ENCODE data around the gene RNF144B. TPM values are rescaled to one million over a fixed set of nuclear protein-coding genes. Genes with fewer than 3 reads are reported as not detected.
A peak's percentile ranks its signal among the peaks of the same experiment; 100 is the strongest.

Gene RNF144B
- total RNA-seq, 3 donors from 2014 or later = 24.3 to 37.0 (median 24.8) TPM

DNA sequence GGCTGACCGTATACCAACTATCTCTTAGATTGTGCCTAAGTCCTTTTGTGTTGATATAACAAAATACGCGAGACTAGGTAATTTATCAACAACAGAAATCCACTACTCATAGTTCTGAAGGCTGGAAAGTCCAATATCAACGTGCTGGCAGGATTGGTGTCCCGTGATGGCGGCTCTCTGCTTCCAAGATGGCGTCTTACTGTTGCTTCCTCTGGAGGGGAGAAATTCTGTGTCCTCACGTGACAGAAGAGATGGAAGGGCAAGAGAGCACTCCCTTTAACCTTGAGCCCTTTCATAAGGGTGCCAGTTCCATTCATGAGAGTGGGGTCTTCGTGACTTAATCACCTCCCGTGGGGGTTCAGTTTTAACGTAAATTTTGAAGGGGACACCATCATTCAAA, 28.1 kb downstream of the RNF144B start:
- Histone ChIP-seq H3K4me3 (no peak overlapping the region), H3K4me1 (no peaks in the 10 kb centered on the region), H3K9me3 (no peaks in the 10 kb centered on the region), H3K36me3 (no peaks in the 10 kb centered on the region), H3K27me3 (no peaks in the 10 kb centered on the region), H3K27ac (no peak overlapping the region)
- intact Hi-C loops (cut with DNase I; ENCODE audit: low total_unique reads) = no loop called here
- TF ChIP-seq POLR2AphosphoS5 (IDR thresholded peaks at IDR 0.05) (no peak), POLR2A (IDR thresholded peaks at IDR 0.05) (no peak)
- TF ChIP-seq, protein P1, sequence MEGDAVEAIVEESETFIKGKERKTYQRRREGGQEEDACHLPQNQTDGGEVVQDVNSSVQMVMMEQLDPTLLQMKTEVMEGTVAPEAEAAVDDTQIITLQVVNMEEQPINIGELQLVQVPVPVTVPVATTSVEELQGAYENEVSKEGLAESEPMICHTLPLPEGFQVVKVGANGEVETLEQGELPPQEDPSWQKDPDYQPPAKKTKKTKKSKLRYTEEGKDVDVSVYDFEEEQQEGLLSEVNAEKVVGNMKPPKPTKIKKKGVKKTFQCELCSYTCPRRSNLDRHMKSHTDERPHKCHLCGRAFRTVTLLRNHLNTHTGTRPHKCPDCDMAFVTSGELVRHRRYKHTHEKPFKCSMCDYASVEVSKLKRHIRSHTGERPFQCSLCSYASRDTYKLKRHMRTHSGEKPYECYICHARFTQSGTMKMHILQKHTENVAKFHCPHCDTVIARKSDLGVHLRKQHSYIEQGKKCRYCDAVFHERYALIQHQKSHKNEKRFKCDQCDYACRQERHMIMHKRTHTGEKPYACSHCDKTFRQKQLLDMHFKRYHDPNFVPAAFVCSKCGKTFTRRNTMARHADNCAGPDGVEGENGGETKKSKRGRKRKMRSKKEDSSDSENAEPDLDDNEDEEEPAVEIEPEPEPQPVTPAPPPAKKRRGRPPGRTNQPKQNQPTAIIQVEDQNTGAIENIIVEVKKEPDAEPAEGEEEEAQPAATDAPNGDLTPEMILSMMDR (IDR thresholded peaks at IDR 0.05) = no peak
- DNase-seq (ENCODE audit: low spot score in 2 of 2) = no peak

DNA sequence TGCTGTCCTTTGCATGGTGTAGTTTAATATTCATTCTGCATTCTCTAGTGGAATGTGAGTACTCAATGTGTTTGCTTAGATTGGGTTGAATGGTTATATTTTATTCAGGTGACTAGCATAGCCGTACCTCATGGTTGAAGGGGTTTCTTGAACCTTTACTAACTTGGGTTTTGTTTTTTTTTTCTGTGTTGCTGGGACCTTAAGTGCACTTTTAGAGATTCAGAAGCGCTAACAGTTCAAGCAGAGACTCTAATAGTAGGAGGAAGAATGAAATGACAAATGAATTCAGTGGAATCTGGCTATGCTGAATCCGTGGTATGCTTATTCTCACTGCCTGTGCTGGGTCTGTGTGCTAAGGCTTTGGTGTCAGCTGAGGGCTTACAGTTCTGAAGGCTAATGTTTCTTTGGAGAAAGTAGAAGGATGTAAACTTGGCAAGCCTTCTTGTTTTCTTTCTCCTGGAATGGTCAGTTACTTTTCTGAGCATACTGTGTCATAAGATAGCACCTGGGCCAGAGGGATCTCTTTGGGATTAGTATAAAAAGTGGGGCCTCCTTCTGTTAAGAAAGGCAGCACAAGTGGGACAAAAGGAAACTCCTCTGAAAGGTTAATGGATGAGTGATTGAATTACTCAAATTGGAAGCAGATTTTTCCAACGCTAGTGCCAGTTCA, 28.7 kb downstream of the RNF144B start:
- no peaks in the 10 kb centered on the region for H3K36me3 ChIP-seq
- DNase-seq (ENCODE audit: low spot score in 2 of 2) = no peak
- no peaks in the 10 kb centered on the region for H3K27me3 ChIP-seq
- H3K4me1 ChIP-seq = no peaks in the 10 kb centered on the region
- intact Hi-C loops (cut with DNase I; ENCODE audit: low total_unique reads) = no loop called here
- no peaks in the 10 kb centered on the region for H3K9me3 ChIP-seq
- TF ChIP-seq, protein P1 (IDR thresholded peaks at IDR 0.05) = no peak
- TF ChIP-seq POLR2AphosphoS5 (IDR thresholded peaks at IDR 0.05) (no peak), POLR2A (IDR thresholded peaks at IDR 0.05) (no peak)
- no peak overlapping the region for H3K27ac ChIP-seq
- H3K4me3 ChIP-seq = no peak overlapping the region

DNA sequence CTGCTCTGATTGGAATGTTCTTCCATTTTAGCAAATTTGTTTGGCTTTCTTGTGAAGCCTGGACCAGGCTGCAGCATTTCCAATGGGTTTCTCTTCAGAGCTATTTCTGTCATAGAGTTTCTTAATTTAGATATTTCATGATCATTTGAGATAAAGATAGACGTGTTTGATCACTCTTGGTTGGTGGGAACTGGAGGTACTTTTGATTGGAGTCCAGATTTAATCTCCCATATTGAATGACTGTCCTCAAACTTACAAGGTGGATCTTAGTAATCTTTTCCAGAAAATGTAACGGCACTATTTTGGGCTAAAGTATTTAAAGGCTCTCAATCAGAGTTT, 29.2 kb downstream of the RNF144B start:
- no peak overlapping the region for H3K4me3 ChIP-seq
- no peaks in the 10 kb centered on the region for H3K4me1 ChIP-seq
- TF ChIP-seq POLR2AphosphoS5 (IDR thresholded peaks at IDR 0.05) = no peak
- TF ChIP-seq, protein P1 (IDR thresholded peaks at IDR 0.05) = no peak
- no peak for TF ChIP-seq POLR2A (IDR thresholded peaks at IDR 0.05)
- no peaks in the 10 kb centered on the region for H3K9me3 ChIP-seq
- H3K27me3 ChIP-seq = no peaks in the 10 kb centered on the region
- intact Hi-C loops (cut with DNase I; ENCODE audit: low total_unique reads) = no loop called here
- H3K36me3 ChIP-seq = no peaks in the 10 kb centered on the region
- no peak for DNase-seq (ENCODE audit: low spot score in 2 of 2)
- H3K27ac ChIP-seq = no peak overlapping the region

DNA sequence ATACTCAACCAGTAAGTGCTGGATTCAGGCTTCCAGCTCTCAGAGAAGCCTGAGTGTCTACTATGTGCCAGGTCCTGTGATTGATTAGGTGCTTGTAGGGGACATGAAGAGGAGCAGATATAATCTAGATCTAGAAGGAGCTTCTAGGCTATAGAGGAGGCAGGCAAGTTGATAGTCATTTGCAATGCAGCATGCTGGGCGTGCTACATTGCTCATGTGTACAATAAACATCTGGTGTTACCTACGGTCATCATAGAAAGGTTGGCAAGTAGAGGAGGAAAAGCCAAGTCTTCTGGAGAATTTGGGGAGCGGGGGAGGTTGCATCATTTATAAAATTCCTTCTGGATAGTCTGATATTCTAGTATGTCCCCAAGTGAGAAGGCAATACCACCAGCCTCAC, 33.2 kb downstream of the RNF144B start:
- H3K36me3 ChIP-seq = no peaks in the 10 kb centered on the region
- H3K27ac ChIP-seq = no peak overlapping the region
- intact Hi-C loops (cut with DNase I; ENCODE audit: low total_unique reads) = no loop called here
- no peak overlapping the region for H3K4me3 ChIP-seq
- no peaks in the 10 kb centered on the region for H3K9me3 ChIP-seq
- TF ChIP-seq, protein P1 (IDR thresholded peaks at IDR 0.05) = no peak
- TF ChIP-seq POLR2A (IDR thresholded peaks at IDR 0.05) = no peak
- TF ChIP-seq POLR2AphosphoS5 (IDR thresholded peaks at IDR 0.05) = no peak
- H3K4me1 ChIP-seq = no peaks in the 10 kb centered on the region
- H3K27me3 ChIP-seq = no peaks in the 10 kb centered on the region
- DNase-seq (ENCODE audit: low spot score in 2 of 2) = no peak

DNA sequence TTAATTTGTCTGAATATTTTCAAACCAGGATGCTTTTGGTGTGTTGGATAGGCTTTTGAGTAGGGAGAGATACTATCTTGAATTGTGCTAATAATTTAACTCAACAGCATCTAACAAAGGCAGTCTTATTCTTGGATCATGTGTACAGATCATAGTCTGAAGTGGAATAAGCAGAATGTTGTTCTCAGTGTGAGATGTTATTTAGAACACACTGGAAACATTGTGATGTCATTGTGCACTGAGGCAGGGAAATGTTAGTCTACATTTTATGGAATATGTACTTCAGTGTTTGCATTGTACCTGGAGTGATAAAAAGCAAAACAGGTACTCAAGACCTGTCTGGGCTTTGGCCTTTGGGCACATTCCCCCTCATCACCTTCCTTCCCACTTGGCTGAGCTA, 35.0 kb downstream of the RNF144B start:
- peak overlapping the region; percentile 22 to 59 for H3K27ac ChIP-seq

More for the DNA sequence above, 35.0 kb downstream of the RNF144B start:
- no peaks in the 10 kb centered on the region for H3K4me1 ChIP-seq
- TF ChIP-seq, protein P1 (IDR thresholded peaks at IDR 0.05) = no peak
- no peak for TF ChIP-seq POLR2AphosphoS5 (IDR thresholded peaks at IDR 0.05)
- no peaks in the 10 kb centered on the region for H3K27me3 ChIP-seq
- H3K36me3 ChIP-seq = no peaks in the 10 kb centered on the region
- no peak overlapping the region for H3K4me3 ChIP-seq
- no peaks in the 10 kb centered on the region for H3K9me3 ChIP-seq
- intact Hi-C loops (cut with DNase I; ENCODE audit: low total_unique reads) = no loop called here
- DNase-seq (ENCODE audit: low spot score in 2 of 2) = no peak
